HL-60 (cell line): ENCODE measurements around the gene MFSD6.

Source experiments
- DNase-seq, 2 experiments: peaks; one replicate each; pipeline ENCODE4 v3.0.0-alpha.2; 2010 to 2020; ENCODE audit warnings: low read depth in 1 of 2, low spot score in 1 of 2
- H3K27ac ChIP-seq: fragments of 250-450 bp; sonication (Bioruptor Pico); replicated peaks from 2 replicates; pipeline ENCODE4 v1.5.1; 2020; ENCODE audit warnings: mild to moderate bottlenecking, moderate library complexity
- H3K27me3 ChIP-seq: fragments of 250-450 bp; sonication (Bioruptor Pico); 2 replicates; pipeline ENCODE4 v1.5.1; 2021; ENCODE audit warnings: mild to moderate bottlenecking, moderate library complexity; ENCODE audit not compliant: insufficient read depth, poor library complexity, severe bottlenecking
- H3K4me3 ChIP-seq: replicated peaks from 2 replicates; pipeline ENCODE4 v1.5.1; 2011; ENCODE audit warnings: mild to moderate bottlenecking, control low read depth, low read length; ENCODE audit not compliant: insufficient read depth
- CTCF ChIP-seq: IDR thresholded peaks from one replicate; pipeline ENCODE4 v1.5.1; 2011; ENCODE audit warnings: low read length, control low read depth, inconsistent platforms; ENCODE audit not compliant: insufficient read depth
- GABPA ChIP-seq: IDR thresholded peaks from 2 replicates; pipeline ENCODE4 v1.6.1; 2012; ENCODE audit warnings: low read depth
- POLR2AphosphoS5 ChIP-seq: IDR thresholded peaks from 2 replicates; pipeline ENCODE4 v1.6.1; 2012; ENCODE audit warnings: low read depth
- REST ChIP-seq: IDR thresholded peaks from 2 replicates; pipeline ENCODE4 v1.6.1; 2012; ENCODE audit warnings: low read depth; ENCODE audit not compliant: insufficient replicate concordance
- SPI1 ChIP-seq: IDR thresholded peaks from 2 replicates; pipeline ENCODE4 v1.6.1; 2012; ENCODE audit warnings: low read depth, mild to moderate bottlenecking, borderline replicate concordance

MFSD6 gene

GRCh38 chr2:190488516-190489233, 80.5 kb downstream of the MFSD6 start:
- Histone ChIP-seq H3K27me3 (no peaks in the 10 kb centered on the region), H3K4me3 (no peak overlapping the region), H3K27ac (no peak overlapping the region)
- no peak for DNase-seq
- TF ChIP-seq CTCF (no peak), POLR2AphosphoS5 (no peak), SPI1 (no peak), GABPA (no peak), REST (no peak)

GRCh38 chr2:190489475-190489874, 81.3 kb downstream of the MFSD6 start:
- no peak for DNase-seq
- no peaks in the 10 kb centered on the region for H3K27me3 ChIP-seq
- H3K27ac ChIP-seq = no peak overlapping the region
- H3K4me3 ChIP-seq = no peak overlapping the region
- no peak for TF ChIP-seq REST
- no peak for TF ChIP-seq SPI1
- TF ChIP-seq GABPA = no peak
- no peak for TF ChIP-seq CTCF
- no peak for TF ChIP-seq POLR2AphosphoS5

GRCh38 chr2:190490502-190490901, 82.3 kb downstream of the MFSD6 start:
- Histone ChIP-seq H3K27ac (no peak overlapping the region), H3K4me3 (no peak overlapping the region), H3K27me3 (no peaks in the 10 kb centered on the region)
- TF ChIP-seq SPI1 (no peak), GABPA (no peak), CTCF (no peak), REST (no peak), POLR2AphosphoS5 (no peak)
- DNase-seq = no peak
